ENCODE measurements around the gene CNST.
A peak's percentile ranks its signal among the peaks of the same experiment; 100 is the strongest.

GRCh38 chr1:246566128-246566812 lies at the start of gene CNST, which contains the start of gene TFB2M:
- TF ChIP-seq CTCF (IDR thresholded peaks at IDR 0.05) (no peak), POLR2A (IDR thresholded peaks at IDR 0.05) (peak; percentile 86), EP300 (IDR thresholded peaks at IDR 0.05) (no peak)
